HL-60/S4 (cell line): ENCODE results near the gene EHMT1.

Experiments used
- in situ Hi-C: fragments of 300-500 bp; cut with MboI; formaldehyde crosslinking; loops from 2 replicates; pipeline ENCODE4 v1.14.3; 2022; ENCODE audit warnings: low sequenced_read_pairs

EHMT1 gene

DNA sequence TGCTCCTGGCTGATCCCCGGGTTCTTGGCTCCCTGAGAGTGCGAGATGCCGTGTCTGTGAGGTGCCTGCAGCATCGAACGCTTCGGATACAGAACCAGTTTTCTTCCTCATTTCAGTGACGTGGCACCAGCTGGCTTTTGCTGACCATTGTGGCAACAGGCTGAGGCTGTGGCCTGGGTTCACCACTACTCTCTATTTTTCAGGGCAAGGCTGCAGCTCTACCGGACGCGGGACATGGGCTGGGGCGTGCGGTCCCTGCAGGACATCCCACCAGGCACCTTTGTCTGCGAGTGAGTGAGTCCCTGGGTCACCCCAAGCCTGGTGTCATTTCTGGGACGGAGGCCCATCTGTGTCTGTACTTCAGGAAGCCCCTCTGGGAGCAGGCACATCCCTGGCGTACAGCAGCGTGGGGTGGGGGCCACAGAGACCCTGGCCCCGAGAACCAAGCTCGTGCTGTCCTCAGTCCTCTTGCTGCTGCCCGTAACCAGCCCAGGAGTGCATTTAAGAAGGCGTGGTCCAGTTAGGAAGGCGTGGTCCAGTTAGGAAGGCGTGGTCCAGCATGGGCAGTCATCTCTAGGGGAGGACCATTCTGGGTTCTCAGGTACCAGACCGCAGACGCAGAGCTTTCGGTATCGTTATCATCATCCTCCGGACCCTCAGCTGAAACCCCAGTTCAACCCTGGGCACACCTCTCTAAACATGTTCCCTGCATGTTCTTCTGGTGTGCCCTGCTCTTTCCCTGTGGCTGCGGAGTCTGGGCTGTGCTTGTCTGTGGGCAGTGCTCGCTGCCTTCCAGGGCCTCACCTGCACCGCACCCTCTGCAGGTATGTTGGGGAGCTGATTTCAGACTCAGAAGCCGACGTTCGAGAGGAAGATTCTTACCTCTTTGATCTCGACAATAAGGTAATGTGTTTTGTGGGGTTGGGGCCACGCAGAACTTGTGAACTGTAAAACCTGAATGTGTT, 198.7 kb downstream of the EHMT1 start:
- in situ Hi-C loops = no loop called here

GRCh38 chr9:137818286-137818685, 199.5 kb downstream of the EHMT1 start:
- in situ Hi-C loops = no loop called here

DNA sequence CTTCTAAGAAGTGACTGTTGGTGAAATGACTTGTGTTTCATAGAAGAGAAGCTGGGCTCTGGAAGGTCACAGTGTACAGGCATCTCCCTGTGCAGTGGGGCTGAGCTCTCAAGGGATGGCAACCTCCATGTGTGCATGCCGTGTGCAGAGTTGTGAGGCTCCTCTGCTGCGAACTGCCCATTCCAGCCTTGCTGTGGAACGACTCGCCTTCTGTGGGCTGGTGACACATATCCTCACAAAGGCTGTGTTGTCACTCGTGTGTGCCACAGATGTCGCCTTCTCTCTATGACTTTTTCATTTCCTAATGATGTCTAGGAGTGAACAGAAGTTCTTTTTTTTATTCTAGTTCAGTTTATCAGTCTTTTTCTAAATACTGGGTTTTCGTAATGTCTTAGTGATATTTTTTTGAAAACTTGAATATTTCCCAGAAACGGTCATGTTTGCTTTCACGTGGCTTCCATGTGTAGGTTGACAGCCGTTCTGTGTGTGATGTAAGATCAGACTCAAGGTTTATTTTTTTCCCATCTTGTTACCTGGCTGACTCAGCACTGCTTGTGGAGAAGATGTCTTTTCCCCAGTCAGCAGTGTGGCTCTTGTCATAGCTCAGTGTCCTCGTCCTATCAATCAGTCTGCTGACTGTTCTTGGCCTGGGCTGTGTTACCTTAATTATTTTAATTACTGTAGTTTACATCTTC, 201.5 kb downstream of the EHMT1 start:
- in situ Hi-C loops = no loop called here

GRCh38 chr9:137823986-137824771, 205.4 kb downstream of the EHMT1 start:
- in situ Hi-C loops = no loop called here

GRCh38 chr9:137825324-137825989, 206.7 kb downstream of the EHMT1 start:
- in situ Hi-C loops = no loop called here

GRCh38 chr9:137827908-137828526, 209.2 kb downstream of the EHMT1 start:
- in situ Hi-C loops = no loop called here

DNA sequence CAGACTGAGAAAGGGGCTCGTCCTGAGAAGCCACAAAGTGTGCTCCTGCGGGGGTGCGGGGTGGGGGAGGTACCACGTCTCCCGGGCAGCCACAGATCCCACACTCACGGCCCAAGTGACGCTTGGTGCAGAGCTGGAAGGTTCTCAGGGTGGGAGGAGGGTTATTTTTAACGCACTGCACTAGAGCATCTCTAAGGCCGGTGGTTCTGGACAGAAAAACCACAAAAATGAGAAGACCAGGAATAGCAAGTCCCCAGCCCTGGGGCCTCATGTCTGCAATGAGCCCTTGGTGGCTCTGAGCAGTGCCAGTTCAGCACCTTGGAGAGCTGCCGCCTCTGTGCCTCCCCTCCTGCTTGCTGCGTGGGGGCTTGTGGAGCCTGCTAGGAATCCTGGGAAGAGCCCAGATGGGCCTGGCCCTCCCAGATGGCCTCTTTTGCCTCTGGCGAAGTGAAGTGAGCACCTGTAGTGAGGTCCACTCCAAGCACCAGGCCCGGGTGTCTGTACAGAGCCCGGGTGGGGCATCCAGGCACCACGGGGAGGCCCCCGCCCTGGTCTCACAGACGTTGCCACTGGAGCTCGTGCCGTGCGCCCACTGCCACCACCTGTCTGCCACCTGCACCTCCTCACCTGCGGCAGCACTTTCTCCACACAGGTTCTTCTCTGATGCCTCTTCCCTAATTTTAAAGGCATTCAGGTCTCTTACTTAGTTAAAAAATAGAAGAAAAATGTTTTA, 209.9 kb downstream of the EHMT1 start:
- in situ Hi-C loops = no loop called here

GRCh38 chr9:137829260-137829996, 210.6 kb downstream of the EHMT1 start:
- in situ Hi-C loops = no loop called here

- in situ Hi-C loops = no loop called here
Measured at GRCh38 chr9:137832191-137832700, 213.4 kb downstream of the EHMT1 start.

DNA sequence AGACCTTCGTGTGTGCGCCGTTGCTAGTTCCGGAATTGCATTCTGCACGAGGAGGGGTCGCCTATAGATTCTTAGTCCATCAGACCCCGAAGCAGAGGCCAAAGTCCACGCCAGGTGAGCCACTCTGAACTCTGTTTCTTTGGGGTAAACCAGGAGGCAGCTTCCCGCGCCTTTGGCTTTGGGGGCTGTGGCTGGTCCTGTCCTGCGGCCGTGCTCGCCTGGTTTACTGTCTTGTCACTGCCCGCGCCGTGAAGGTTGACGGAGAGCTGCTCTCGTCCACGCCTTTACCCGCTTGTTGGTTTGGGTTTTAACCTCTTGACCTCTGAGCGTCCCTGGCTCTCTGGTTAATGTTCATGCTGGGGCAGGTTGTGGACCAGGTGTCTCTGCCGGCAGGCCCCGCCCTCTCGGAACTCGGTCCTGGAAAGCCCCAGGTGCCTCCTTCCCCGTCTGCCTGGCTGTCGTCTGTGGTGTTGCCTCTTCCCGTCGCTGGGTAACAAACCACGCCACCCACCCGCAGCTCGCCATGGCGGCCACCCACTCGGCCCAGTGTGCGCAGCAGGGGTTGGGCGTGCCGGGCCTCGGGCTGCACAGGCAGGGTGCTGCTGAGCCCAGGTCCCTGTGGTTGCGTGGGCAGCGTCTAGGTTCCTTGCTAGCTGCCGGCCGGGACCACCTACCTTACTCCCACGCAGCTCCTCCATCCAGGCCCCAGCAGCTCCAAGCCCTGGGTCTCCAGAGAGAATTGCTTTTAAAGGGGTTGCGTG, 214.2 kb downstream of the EHMT1 start:
- in situ Hi-C loops = no loop called here

GRCh38 chr9:137833721-137834613, 215.2 kb downstream of the EHMT1 start:
- in situ Hi-C loops = no loop called here

DNA sequence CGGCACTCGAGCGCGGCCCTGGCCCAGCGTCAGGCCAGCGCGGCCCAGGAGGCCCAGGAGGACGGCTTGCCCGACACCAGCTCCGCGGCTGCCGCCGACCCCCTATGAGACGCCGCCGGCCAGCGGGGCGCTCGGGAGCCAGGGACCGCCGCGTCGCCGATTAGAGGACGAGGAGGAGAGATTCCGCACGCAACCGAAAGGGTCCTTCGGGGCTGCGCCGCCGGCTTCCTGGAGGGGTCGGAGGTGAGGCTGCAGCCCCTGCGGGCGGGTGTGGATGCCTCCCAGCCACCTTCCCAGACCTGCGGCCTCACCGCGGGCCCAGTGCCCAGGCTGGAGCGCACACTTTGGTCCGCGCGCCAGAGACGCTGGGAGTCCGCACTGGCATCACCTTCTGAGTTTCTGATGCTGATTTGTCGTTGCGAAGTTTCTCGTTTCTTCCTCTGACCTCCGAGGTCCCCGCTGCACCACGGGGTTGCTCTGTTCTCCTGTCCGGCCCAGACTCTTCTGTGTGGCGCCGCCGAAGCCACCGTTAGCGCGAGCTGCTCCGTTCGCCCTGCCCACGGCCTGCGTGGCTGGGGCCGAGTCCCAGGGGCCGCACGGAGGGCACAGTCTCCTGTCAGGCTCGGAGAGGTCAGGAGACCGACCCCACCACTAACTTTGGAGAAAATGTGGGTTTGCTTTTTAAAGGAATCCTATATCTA, 216.2 kb downstream of the EHMT1 start:
- in situ Hi-C loops = no loop called here

GRCh38 chr9:137836151-137836830, 217.5 kb downstream of the EHMT1 start:
- in situ Hi-C loops = no loop called here

- in situ Hi-C loops = no loop called here
Measured at GRCh38 chr9:137836831-137837241, 218.0 kb downstream of the EHMT1 start.

GRCh38 chr9:137837345-137838278, 218.8 kb downstream of the EHMT1 start:
- in situ Hi-C loops = no loop called here
